Naive thymus-derived CD8-positive, alpha-beta T cell (primary cell): ENCODE measurements around the gene MYDGF. TPM values are rescaled to one million over a fixed set of nuclear protein-coding genes. Genes with fewer than 3 reads are reported as not detected.
A peak's percentile ranks its signal among the peaks of the same experiment; 100 is the strongest.
"Not testable (repeated sequence)": the region's sequence is repeated elsewhere in the genome, so short reads cannot be mapped to it uniquely, and the experiment has no call there.

ENCODE experiments used
- ATAC-seq, 2 donors: fragments of 150-1000 bp; cut with Tn5 transposase in 1 of 2; sonication (Bioruptor Pico), chemical (Tn5 transposase) in 1 of 2; 1 replicate in 1 of 2; 2 replicates in 1 of 2; pipeline ENCODE4 v1.10.0; 2021; ENCODE audit warnings: mild to moderate bottlenecking in 2 of 2, moderate library complexity in 2 of 2
- POLR2A ChIA-PET: fragments of 350-600 bp; sonication (Branson Sonifier 250); formaldehyde crosslinking; loops from one replicate; lab custom pipeline; 2021; ENCODE audit warnings: antibody characterized with exemption; lab: Charles Lee
- DNase-seq, 10 donors: peaks; one replicate each; pipeline versions ENCODE4 v3.0.0 to v3.0.0-alpha.2; 2020 to 2022
- H3K27ac Mint-ChIP-seq, 10 donors: one replicate each; pipeline ENCODE4 v1.8.0; 2020 to 2022; ENCODE audit warnings: mild to moderate bottlenecking in 10 of 10, mixed read lengths in 10 of 10, moderate library complexity in 4 of 10, inconsistent platforms in 1 of 10
- H3K27me3 Mint-ChIP-seq, 5 donors: one replicate each; pipeline ENCODE4 v1.8.0; 2021 to 2022; ENCODE audit warnings: mixed read lengths in 5 of 5
- H3K36me3 Mint-ChIP-seq, 3 donors: one replicate each; pipeline ENCODE4 v1.8.0; 2020 to 2022; ENCODE audit warnings: mixed read lengths in 3 of 3, mild to moderate bottlenecking in 2 of 3, inconsistent platforms in 1 of 3
- H3K4me1 Mint-ChIP-seq, 4 donors: one replicate each; pipeline ENCODE4 v1.8.0; 2021 to 2022; ENCODE audit warnings: mixed read lengths in 4 of 4
- H3K4me3 Mint-ChIP-seq, 10 donors: one replicate each; pipeline ENCODE4 v1.8.0; 2020 to 2022; ENCODE audit warnings: mild to moderate bottlenecking in 10 of 10, mixed read lengths in 10 of 10, moderate library complexity in 6 of 10, inconsistent platforms in 1 of 10
- H3K9me3 Mint-ChIP-seq, 9 donors: one replicate each; pipeline ENCODE4 v1.8.0; 2020 to 2022; ENCODE audit warnings: mixed read lengths in 9 of 9, mild to moderate bottlenecking in 3 of 9, inconsistent platforms in 1 of 9, moderate library complexity in 1 of 9
- polyA plus RNA-seq, 3 donors: library from polyadenylated mRNA; unstranded; fragments of 300-500 nt; fragmentation: Illumina TruSeq; gene quantifications; one replicate each; pipeline ENCODE4 v1.2.3, GENCODE V29; 2021
- total RNA-seq, 8 experiments: library from RNA in 2 of 8; stranded (reverse) in 2 of 8; gene quantifications; one replicate each; pipeline ENCODE4 v1.2.3 and lab custom pipeline; 2021 to 2026

The MYDGF gene
- total RNA-seq (10 to 100 TPM; 24.9 to 25.8 TPM), polyA plus RNA-seq (100 to 1,000 TPM; 103 to 114 (median 114) TPM), total RNA-seq (lab: John Stamatoyannopoulos, UW) (14.3 to 77.9 (median 22.4) reads per million in 6 experiments)

GRCh38 chr19:4669723-4670480, at the start of gene MYDGF:
Gene MYDGF (minus strand): TSS chr19:4670342. CDS start chr19:4670334, 8 bp downstream.
- POLR2A ChIA-PET, result interaction anchor here (1.0 to 1.5 kb wide), 2 partner anchors 93 to 100 kb away, joined by 3 read pairs; no protein-coding TSS in a partner anchor
- H3K4me1 Mint-ChIP-seq, result peaks cover 1 to 22% (median 16%) of the 10 kb centered on the region in 4 donors
- DNase-seq (peak; percentile 85 to 96 (median 92)), ATAC-seq (peak; percentile 98 to 99)
- H3K27ac Mint-ChIP-seq, result peak within 1 kb of the TSS; percentile 43 to 94 (median 84)
- H3K9me3 Mint-ChIP-seq, result no peaks in the 10 kb centered on the region
- peak within 1 kb of the TSS; percentile 83 to 94 (median 88) for H3K4me3 Mint-ChIP-seq
- peaks cover 0 to 37% (median 5%) of the 10 kb centered on the region in 3 donors for H3K36me3 Mint-ChIP-seq
- H3K27me3 Mint-ChIP-seq, result no peaks in the 10 kb centered on the region

GRCh38 chr19:4719499-4719866, 49.3 kb upstream of the MYDGF start:
- Mint-ChIP-seq H3K36me3 (peaks cover 0 to 53% (median 14%) of the 10 kb centered on the region in 3 donors), H3K9me3 (peaks cover 0 to 6% (median 0%) of the 10 kb centered on the region in 9 donors), H3K27me3 (peaks cover 0 to 5% (median 0%) of the 10 kb centered on the region in 5 donors), H3K4me1 (peaks cover 17 to 43% (median 33%) of the 10 kb centered on the region in 4 donors), H3K4me3 (no peak overlapping the region), H3K27ac (no peak overlapping the region)
- ATAC-seq (no peak), DNase-seq (no peak)
- POLR2A ChIA-PET, result interaction anchor here (0.6 kb wide), 1 partner anchor 194 kb away, joined by 7 read pairs; no protein-coding TSS in a partner anchor

- peaks cover 12 to 36% (median 24%) of the 10 kb centered on the region in 4 donors for H3K4me1 Mint-ChIP-seq
- H3K27ac Mint-ChIP-seq, result no peak overlapping the region
- no peak for DNase-seq
- POLR2A ChIA-PET, result interaction anchor here (0.5 kb wide), 1 partner anchor 35 kb away, joined by 3 read pairs; no protein-coding TSS in a partner anchor
- peaks cover 0 to 60% (median 15%) of the 10 kb centered on the region in 3 donors for H3K36me3 Mint-ChIP-seq
- no peaks in the 10 kb centered on the region for H3K9me3 Mint-ChIP-seq
- H3K4me3 Mint-ChIP-seq, result no peak overlapping the region
- no peak for ATAC-seq
- H3K27me3 Mint-ChIP-seq, result no peaks in the 10 kb centered on the region
Observed at GRCh38 chr19:4717966-4718701, 48.0 kb upstream of the MYDGF start.

GRCh38 chr19:4717191-4717965, 47.2 kb upstream of the MYDGF start:
- no peak for DNase-seq
- Mint-ChIP-seq H3K36me3 (peaks cover 0 to 66% (median 15%) of the 10 kb centered on the region in 3 donors), H3K4me1 (peaks cover 7 to 29% (median 17%) of the 10 kb centered on the region in 4 donors), H3K9me3 (no peaks in the 10 kb centered on the region), H3K27ac (no peak overlapping the region), H3K27me3 (no peaks in the 10 kb centered on the region), H3K4me3 (no peak overlapping the region)
- POLR2A ChIA-PET, result interaction anchor here (0.5 kb wide), 1 partner anchor 36 kb away, joined by 3 read pairs; no protein-coding TSS in a partner anchor
- ATAC-seq, result no peak

GRCh38 chr19:4715529-4716221, 45.5 kb upstream of the MYDGF start:
- H3K9me3 Mint-ChIP-seq, result no peaks in the 10 kb centered on the region

GRCh38 chr19:4715178-4715528, 45.0 kb upstream of the MYDGF start:
- ATAC-seq, H3K4me3 Mint-ChIP-seq, H3K9me3 Mint-ChIP-seq, H3K4me1 Mint-ChIP-seq, H3K27me3 Mint-ChIP-seq, DNase-seq: not testable (repeated sequence)
- POLR2A ChIA-PET, result interaction anchor here (0.7 kb wide), 3 partner anchors 9 to 1609 kb away, joined by 3 to 6 read pairs (median 3); no protein-coding TSS in a partner anchor
- H3K27ac Mint-ChIP-seq, result peak overlapping the region in 1 of 10 donors; percentile 24
- peaks cover 0 to 76% (median 15%) of the 10 kb centered on the region in 3 donors for H3K36me3 Mint-ChIP-seq

More at GRCh38 chr19:4715529-4716221, 45.5 kb upstream of the MYDGF start:
- POLR2A ChIA-PET, result interaction anchor here (0.7 kb wide), 2 partner anchors 8 to 1608 kb away, joined by 3 to 6 read pairs; no protein-coding TSS in a partner anchor
- H3K27me3 Mint-ChIP-seq, result no peaks in the 10 kb centered on the region
- H3K4me1 Mint-ChIP-seq, result peaks cover 3 to 13% (median 7%) of the 10 kb centered on the region in 4 donors
- H3K36me3 Mint-ChIP-seq, result peaks cover 0 to 77% (median 15%) of the 10 kb centered on the region in 3 donors
- ATAC-seq, result no peak
- no peak for DNase-seq
- H3K4me3 Mint-ChIP-seq, result no peak overlapping the region
- H3K27ac Mint-ChIP-seq, result no peak overlapping the region

- no peak for ATAC-seq
- Mint-ChIP-seq H3K4me3 (no peak overlapping the region), H3K36me3 (peaks cover 0 to 79% (median 15%) of the 10 kb centered on the region in 3 donors), H3K27me3 (no peaks in the 10 kb centered on the region), H3K27ac (no peak overlapping the region), H3K9me3 (no peaks in the 10 kb centered on the region), H3K4me1 (peaks cover 4 to 11% (median 8%) of the 10 kb centered on the region in 4 donors)
- POLR2A ChIA-PET, result no interaction called here
- no peak for DNase-seq
Observed at GRCh38 chr19:4714016-4714415, 43.9 kb upstream of the MYDGF start.

GRCh38 chr19:4713384-4713951, 43.3 kb upstream of the MYDGF start:
- no peak overlapping the region for H3K4me3 Mint-ChIP-seq
- POLR2A ChIA-PET, result no interaction called here
- no peaks in the 10 kb centered on the region for H3K9me3 Mint-ChIP-seq
- no peak for ATAC-seq
- no peaks in the 10 kb centered on the region for H3K27me3 Mint-ChIP-seq
- no peak for DNase-seq
- H3K36me3 Mint-ChIP-seq, result peaks cover 0 to 77% (median 15%) of the 10 kb centered on the region in 3 donors
- no peak overlapping the region for H3K27ac Mint-ChIP-seq
- H3K4me1 Mint-ChIP-seq, result peaks cover 5 to 12% (median 7%) of the 10 kb centered on the region in 4 donors

- Mint-ChIP-seq H3K36me3 (peaks cover 0 to 77% (median 15%) of the 10 kb centered on the region in 3 donors), H3K27me3 (no peaks in the 10 kb centered on the region), H3K27ac (no peak overlapping the region), H3K4me3 (no peak overlapping the region), H3K9me3 (no peaks in the 10 kb centered on the region), H3K4me1 (peaks cover 5 to 14% (median 7%) of the 10 kb centered on the region in 4 donors)
- DNase-seq (no peak), ATAC-seq (no peak)
- POLR2A ChIA-PET, result no interaction called here
Observed at GRCh38 chr19:4712771-4713170, 42.6 kb upstream of the MYDGF start.

GRCh38 chr19:4711211-4711610, 41.1 kb upstream of the MYDGF start:
- POLR2A ChIA-PET, result interaction anchor here (1.0 kb wide), 1 partner anchor 13 kb away, joined by 3 read pairs; no protein-coding TSS in a partner anchor
- Mint-ChIP-seq H3K4me3 (no peak overlapping the region), H3K27ac (peak overlapping the region in 1 of 10 donors; percentile 29), H3K9me3 (no peaks in the 10 kb centered on the region), H3K36me3 (peaks cover 0 to 65% (median 6%) of the 10 kb centered on the region in 3 donors), H3K4me1 (peaks cover 5 to 14% (median 6%) of the 10 kb centered on the region in 4 donors), H3K27me3 (no peaks in the 10 kb centered on the region)
- no peak for ATAC-seq
- no peak for DNase-seq

GRCh38 chr19:4710281-4710600, 40.1 kb upstream of the MYDGF start:
- Mint-ChIP-seq H3K36me3 (peaks cover 0 to 61% (median 4%) of the 10 kb centered on the region in 3 donors), H3K4me3 (no peak overlapping the region), H3K9me3 (no peaks in the 10 kb centered on the region), H3K4me1 (peaks cover 5 to 14% (median 6%) of the 10 kb centered on the region in 4 donors), H3K27ac (no peak overlapping the region), H3K27me3 (no peaks in the 10 kb centered on the region)
- ATAC-seq (no peak), DNase-seq (no peak)
- POLR2A ChIA-PET, result no interaction called here
